ENCODE measurements around the gene MUC5B.

- TF ChIP-seq POLR2A (IDR thresholded peaks at IDR 0.05) (no peak), CTCF (IDR thresholded peaks at IDR 0.05) (no peak)
These were observed 12.0 kb downstream of the MUC5B start for GRCh38 chr11:1234771-1235305.
